ENCODE measurements around the gene ARHGEF40. TPM values are rescaled to one million over a fixed set of nuclear protein-coding genes. Genes with fewer than 3 reads are reported as not detected.
"Not testable (repeated sequence)": the region's sequence is repeated elsewhere in the genome, so short reads cannot be mapped to it uniquely, and the experiment has no call there.

ARHGEF40 gene
- polyA plus RNA-seq, 1 donor = 82.7 TPM

DNA sequence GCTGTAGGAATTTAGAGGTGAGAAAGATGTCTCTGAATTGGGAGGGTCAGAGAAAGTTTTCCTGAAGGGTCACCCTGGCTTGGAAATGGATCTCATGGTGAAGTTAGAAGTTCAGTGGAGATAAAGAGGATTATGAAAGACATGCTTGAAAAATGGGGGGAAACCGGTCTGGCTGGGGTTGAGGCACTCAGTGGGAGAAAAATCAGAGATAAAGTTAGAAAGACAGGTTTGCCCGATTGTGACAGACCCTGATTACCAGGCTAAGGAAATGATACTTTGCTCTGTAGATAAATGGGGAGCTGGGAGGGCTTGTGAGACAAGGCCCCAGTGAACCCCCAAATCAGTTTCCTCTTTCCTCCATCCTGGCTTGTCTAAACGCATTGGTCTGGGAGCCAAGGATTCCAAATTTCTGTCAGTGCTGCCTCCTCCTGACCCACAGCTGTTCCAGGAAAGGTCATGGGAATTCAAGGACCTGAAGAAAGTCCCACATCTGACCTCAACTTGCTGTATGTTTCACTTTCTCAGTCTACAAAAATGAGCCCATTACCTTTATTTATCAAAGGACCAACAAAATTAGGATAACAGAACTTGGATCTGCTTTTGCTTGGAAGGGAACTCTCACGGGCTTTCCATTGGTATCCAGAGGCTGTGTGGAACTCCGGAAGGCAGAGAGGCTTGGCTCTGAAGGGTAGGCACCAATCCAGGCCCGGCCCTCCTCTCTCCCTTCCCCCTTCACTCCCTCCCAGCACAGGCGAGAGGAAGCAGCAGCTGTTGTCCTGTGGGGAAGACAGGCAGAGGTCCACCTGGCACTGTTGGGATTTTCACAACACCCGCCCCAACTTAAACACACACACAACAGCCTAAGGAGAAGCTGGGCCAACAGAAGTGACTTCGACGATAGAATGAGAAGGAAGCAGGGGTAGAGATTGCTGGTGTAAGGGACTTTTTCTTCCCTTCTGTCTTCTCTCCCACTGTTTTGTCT is 31.4 kb upstream of the ARHGEF40 start:
- no peak for DNase-seq

DNA sequence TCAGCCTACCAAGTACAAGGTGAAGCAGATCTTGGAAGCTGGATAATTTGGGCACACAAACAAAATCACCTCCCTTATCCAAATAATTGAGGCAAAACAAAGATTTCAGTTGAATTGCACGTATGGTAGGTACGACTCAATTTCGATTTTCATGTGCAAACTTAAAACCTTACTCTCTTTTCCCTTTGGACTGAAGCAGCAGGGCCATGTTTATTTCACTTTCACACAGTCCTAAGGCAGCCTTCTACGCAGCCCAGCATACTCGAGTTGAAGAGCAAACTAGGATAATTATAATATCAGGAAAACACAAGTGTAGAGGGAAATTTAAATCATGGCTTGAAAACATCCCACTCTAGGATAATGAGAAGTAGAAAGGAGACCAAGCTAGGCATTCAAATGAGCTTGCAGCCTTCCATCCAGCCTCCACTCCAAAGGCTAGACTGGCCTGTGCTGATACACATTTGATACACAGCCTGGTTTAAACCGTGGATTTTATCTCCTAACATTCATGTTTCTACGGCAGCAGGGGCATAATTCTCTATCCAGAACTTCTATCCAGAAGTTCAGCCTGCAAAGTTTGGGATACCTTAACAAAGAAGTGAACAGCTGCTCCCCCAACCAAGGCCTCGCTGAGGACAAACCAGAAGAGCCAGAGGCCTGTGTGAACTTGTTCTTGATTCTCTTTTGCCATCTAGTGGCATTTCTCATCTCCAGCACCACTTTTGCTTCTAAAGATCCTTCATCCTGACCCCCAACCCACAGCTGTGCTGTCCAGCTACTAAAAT is 30.3 kb upstream of the ARHGEF40 start:
- DNase-seq = peak; percentile 80

DNA sequence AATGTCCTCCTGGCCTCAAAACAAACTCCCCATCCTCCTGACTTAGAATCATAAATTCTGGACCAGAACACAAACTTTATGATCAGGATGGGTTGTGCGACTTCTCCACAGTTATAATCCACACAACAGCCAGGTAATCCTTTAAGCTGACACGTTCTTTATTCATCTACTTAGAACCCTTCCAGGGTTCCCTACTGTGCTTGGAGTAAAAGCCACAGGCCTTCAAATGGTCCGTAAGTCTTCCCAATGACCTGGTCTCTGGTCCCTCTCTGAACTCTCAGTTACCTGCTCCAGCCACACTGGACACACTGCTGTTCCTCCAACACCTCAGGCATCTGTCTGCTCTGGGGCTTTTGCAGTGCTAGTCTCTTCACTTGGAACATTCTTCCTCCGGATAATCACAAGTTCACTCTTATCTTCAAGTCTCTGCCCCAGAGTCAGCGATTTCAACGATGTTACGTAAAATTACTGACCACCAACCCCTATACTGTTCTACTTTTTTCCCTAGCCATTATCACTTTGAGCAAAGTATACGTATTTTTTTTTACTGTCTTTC is 29.7 kb upstream of the ARHGEF40 start:
- no peak for DNase-seq

DNA sequence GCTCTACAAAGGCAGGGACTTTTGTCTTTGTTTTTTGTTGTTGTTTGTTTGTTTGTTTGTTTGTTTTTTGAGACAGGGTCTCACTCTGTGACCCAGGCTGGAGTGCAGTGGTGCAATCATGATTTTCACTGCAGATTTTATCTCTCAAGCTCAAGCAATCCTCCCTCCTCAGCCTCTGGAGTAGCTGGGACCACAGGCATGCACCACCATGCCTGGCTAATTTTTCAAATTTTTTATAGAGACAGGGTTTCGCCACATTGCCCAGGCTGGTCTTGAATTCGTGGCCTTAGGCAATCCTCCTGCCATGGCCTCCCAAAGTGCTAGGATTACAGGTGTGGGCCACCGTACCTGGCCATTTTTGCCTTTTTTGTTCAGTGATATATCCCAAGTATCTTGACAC is 29.2 kb upstream of the ARHGEF40 start:
- DNase-seq = not testable (repeated sequence)

DNA sequence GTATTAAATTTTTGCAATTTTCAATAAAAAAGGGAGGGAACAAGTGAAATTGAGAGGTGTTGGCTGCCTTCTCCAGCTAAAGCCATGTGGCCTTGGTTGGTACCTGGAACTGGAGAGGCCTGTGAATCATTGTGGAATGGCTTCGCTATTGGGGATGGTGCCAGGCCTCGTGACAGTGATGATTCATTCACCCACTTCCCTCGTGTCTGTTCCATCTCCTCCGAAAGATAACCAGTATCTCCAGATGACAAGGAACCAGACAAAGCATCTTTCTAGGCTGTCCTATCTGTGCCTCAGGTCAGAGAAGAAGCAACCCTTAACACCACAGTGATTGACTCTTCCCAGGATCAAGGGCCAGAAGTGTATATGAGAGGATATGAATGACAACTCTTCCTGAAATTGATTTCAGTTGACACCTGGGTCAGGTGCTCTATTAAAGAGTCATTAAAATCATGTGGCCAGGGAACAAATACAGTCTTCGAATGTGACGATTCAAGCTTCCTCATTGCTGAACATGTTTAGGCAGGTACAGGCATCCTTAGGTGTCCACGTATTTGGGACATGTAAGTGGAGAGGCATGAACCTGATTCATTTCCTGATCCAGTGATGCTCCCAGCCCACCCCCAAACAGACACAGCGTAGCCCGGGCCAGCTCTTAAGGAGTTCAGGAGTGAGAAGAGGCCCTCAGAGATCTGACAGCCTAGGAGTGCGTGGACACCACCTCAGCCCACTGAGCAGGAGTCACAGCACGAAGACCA is 28.2 kb upstream of the ARHGEF40 start, which contains the start of gene RNASE7:
TSS of gene RNASE7 (plus strand) at position 687 of the 758 bp plus-strand sequence. CDS start 631 bp downstream, outside the sequence.
- DNase-seq = no peak

DNA sequence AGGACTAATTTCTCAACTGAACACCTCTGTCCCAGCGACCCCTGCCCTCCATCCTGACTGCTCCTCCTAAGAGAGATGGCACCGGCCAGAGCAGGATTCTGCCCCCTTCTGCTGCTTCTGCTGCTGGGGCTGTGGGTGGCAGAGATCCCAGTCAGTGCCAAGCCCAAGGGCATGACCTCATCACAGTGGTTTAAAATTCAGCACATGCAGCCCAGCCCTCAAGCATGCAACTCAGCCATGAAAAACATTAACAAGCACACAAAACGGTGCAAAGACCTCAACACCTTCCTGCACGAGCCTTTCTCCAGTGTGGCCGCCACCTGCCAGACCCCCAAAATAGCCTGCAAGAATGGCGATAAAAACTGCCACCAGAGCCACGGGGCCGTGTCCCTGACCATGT is 27.2 kb upstream of the ARHGEF40 start:
- DNase-seq = no peak

DNA sequence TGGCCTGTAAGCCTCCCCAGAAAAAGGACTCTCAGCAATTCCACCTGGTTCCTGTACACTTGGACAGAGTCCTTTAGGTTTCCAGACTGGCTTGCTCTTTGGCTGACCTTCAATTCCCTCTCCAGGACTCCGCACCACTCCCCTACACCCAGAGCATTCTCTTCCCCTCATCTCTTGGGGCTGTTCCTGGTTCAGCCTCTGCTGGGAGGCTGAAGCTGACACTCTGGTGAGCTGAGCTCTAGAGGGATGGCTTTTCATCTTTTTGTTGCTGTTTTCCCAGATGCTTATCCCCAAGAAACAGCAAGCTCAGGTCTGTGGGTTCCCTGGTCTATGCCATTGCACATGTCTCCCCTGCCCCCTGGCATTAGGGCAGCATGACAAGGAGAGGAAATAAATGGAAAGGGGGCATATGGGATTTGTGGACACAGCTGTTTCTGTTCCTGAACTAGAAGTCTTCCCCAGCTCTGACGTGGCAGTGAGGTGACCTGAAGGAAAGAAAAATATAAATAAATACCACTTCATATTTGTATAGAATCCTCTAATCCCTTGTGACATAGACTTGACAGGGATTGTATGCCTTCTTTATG is 26.6 kb upstream of the ARHGEF40 start:
- no peak for DNase-seq

DNA sequence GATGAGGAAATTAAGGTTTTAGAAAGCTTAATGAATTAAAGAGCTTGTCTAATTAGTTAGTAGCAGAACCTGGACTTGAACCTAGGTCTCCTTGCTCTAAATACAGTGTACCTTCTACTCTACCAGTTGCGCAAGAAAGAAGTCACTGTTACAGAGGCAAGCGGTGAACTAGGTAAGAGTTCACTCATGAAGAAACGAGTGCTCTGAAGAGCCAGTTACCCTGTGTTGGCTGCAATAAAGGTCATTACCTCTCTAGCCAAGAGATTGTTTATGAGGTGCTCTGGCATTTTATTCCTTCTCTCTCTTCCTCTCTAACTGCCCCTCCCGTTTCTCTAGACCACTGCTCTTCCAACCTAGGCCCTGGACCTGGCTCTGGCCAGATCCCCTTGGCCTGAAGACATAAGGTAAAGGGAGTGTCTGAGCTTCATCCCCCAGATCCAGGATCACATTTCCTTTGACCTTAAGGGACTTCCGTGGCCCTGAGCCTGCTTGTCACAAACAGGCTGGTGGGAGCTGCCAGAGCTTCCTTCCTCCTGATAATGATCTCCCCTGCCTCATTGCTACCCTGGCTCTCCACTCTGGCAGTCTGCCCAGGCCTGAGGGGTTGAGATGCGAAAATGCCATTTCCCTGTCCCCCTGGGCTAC is 26.0 kb upstream of the ARHGEF40 start:
- no peak for DNase-seq

DNA sequence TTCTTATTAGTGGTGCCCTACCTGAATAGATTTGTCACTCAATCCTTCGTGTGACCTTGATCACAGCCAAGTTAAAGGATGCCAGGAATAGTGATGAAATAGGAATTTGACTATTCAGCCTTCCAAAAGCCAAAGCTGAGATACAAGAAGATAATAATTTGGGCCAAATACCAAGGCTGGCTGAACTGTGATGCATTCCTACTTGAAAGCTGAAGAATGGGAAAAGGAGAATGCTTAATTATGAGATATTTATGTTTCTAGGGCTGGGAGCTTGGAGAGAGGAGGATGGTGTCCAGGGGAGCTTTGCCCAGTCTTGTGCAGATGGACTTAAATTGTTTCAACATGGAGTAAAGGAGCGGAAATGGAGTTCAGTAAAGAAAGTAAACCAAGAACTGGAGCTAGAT is 22.7 kb upstream of the ARHGEF40 start:
- DNase-seq = no peak

DNA sequence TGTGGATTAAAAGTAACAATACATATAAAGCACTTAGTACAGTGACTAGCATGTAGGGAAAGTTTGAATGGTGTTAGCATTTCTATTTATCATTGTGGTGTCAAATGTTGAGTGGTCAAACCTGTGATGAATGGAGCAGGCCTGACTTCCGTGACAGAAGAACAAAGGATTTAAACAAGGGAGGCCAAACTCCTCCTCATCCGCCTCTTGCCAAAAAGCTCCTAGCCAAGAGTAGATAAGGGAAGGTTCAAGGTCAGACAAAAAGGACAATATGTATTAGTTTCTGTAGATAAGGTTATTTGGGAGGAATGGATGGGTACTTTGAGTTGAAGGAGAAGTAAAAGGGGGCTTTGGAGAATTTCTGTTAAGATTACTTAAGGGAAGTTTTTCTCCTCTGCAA is 21.5 kb upstream of the ARHGEF40 start:
- DNase-seq = no peak

DNA sequence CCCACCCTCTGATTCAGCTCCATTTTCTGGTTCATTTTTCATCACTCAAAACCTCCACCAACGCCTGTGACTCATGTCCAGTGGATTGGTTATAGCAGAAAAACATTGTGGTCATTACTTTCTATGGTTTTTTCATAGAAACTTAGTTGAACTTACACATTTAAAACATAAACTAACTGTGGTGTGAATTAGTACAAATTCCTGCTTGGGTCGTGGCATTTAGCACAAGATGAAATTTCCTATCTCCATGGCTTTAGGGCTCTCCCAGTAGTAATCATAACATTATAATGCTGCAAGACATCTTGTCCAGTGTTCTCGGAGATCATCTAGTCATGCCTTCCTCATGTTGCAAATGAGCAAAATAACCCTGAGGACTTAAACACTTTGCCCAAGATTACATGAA is 20.8 kb upstream of the ARHGEF40 start:
- DNase-seq = no peak

DNA sequence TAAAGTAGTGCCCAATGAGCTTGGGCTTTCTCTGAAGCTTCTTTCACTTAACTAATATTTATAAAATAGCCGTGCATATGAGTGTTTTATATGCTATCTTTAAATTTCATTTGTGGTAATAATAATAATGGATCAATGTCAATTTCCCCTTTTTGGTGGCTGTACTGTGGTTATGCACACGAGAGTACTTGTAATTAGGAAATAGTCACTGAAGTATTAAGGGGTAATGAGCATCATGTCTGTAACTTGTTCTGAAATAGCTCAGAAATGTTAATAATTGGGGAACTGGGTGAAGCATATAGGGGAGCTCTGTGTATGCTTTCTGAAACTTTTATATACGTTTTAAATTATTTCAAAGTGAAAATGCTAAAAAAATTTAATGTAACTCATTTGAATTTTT is 19.5 kb upstream of the ARHGEF40 start:
- no peak for DNase-seq

DNA sequence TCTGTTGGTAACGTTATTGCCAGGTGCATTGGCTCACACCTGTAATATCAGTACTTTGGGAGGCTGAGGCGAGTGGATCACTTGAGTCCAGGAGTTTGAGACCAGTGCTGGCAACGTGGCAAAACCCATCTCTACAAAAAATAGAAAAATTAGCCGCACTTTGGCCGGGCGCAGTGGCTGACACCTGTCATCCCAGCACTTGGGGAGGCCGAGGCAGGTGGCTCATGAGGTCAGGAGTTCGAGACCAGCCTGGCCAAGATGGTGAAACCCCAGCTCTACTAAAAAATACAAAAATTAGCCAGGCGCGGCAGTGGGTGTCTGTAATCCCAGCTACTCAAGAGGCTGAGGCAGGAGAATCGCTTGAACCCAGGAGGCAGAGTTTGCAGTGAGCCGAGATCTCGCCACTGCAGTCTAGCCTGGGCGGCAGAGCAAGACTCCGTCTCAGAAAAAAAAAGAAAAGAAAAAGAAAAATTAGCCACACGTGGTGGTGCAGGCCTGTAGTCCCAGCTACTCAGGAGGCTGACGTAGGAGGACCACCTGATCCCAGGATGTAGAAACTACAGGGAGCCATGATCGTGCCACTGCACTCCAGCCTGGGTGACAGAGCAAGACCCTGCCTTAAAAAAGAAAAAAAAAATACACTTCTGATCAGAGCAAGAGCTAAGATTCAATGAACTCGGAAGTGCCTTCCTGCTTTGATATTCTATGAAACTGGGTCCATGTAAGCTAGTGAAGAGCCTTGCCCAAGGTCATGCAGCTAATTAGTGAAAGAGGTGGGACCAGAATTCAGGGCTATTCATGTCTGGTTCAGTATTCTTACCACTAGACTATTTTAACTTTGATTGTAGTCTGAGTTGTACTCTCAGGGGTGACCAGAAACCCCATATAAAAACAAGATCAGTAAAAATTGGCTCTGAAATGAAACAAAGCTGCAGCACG is 16.7 kb upstream of the ARHGEF40 start:
- no peak for DNase-seq

DNA sequence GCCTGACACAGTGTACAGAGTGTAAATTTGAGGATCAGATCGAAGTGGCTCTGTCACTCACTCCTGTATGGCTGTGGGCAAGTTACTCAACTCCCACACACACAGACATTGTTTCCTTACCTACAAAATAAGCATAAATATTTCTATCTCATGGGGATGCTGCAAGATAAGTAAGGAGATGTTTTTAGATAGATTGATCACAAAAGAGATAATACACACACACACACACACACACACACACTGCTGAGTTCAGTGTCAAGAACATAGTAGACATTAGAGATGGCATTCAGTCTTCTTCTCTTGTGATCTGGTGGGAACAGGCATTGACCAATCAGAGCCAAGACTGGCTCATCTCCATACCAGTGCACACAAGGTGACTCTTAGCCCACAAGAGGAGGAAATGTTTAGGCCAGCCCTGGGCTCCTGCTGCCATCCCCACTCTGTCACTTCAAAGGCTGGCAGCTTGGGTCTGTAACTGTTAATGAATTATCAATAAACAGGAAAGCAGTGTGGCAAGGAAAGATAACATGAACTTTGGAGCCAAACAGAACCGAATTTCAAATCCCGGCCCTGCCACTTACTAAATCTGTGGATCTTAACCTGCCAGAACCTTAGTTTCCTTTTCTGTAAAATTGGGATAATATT is 15.9 kb upstream of the ARHGEF40 start:
- DNase-seq = no peak

DNA sequence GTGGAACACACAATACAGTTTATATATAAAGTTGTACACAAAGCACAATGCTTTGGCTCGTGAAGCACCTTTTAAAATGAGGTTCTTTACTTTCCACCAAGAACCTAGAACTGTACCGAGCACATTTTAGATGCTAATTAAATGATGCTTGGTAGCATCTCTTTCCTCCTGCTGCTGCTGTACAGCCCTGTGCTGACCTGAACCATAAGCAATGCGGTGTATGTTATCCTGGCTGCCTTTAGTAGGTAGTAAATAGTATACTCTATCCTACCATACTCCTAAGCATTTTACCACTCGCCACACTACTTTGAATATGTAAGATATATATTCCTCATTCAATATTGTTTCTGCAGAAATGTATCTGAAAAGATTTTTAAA is 15.3 kb upstream of the ARHGEF40 start:
- no peak for DNase-seq

DNA sequence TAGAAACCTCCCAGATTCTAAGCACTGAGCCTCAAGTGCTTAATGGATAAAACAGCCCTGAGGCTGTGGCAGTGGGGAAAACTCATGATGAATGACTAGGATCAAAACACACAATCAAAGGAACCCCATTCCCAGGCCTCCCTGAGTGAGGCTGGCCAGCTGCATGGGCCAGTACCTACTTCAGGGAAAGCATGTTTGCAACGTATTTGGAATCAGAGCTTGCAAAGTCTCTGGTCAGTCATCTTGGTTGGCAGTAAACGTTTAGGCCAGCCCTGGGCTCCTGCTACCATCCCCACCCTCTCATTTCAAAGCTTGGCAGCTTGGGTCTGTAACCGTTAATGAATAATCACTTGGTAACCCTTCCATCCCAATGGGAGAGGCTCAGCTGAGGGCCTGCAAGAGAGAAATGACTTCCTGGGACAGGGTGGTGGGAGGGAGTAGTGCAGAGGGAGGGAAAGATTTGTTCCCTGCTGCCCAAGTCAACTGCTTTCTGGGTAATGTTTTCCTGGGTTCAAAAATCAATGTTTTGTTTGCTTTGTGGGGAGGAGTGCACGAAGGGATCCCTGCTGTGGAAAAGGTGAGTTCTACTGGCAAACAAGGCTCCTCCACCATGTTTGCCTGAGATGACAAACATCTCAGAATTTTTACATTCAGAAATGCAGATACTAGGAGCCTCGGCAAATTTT is 14.5 kb upstream of the ARHGEF40 start:
- no peak for DNase-seq

DNA sequence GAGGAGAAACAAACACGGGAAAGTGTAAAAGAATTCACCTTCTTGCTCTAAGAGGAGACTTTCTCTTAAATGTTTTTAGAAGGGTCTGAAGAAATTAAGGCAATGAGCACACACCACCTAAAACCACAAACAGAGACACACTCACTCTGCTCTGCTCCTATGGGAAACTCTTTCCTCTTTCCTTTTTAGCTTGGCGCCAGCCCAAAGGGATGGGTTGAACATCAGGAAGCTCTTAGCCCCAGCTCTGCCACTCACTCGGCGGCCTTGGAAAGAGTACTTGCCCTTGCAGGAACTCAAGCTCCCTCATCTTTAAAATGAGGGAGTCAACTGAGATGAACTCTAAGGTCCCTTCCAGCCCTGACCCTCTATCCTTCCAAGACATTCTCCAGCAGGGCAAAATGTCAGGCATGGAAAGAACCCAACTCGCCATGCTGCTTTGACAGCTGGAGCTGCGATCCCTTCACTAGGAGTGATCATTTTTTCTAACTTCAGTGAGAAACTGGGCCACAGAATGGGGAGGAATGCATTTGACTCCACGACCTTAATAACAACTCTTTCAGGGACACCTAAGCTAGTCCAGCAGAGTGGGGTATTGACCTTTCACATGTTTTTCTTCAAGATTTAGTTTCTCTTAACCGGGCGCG is 13.5 kb upstream of the ARHGEF40 start:
- DNase-seq = no peak

Measured in left kidney (tissue), 2 donors.